ENCODE measurements around the gene SPEG.

GRCh38 chr2:219418155-219419011 is 16.3 kb upstream of the SPEG start, which contains the start of gene DES:
- no peak for TF ChIP-seq YY1 (IDR thresholded peaks at IDR 0.05; ENCODE audit: insufficient read depth, insufficient read length)
- TF ChIP-seq ZNF274 (IDR thresholded peaks at IDR 0.05; ENCODE audit: low read depth, low read length), result no peak
- TF ChIP-seq SUZ12 (IDR thresholded peaks at IDR 0.05; ENCODE audit: extremely low read depth, insufficient read depth, insufficient read length), result no peak
